SK-N-SH (cell line): Measurements from ENCODE around the gene MAML3. TPM values are rescaled to one million over a fixed set of nuclear protein-coding genes. Genes with fewer than 3 reads are reported as not detected.

Source experiments
- CTCF ChIA-PET: fragments of 300-600, 350-600 bp; formaldehyde crosslinking; extraction: SDS; loops from one replicate; lab custom pipeline; 2021; lab: Yijun Ruan, JAX
- POLR2A ChIA-PET: fragments of 350-600 bp; sonication (Branson Sonifier 250); formaldehyde crosslinking; extraction: SDS; loops from one replicate; lab custom pipeline; 2020; ENCODE audit warnings: antibody characterized with exemption, inconsistent platforms; lab: Yijun Ruan, JAX
- DNase-seq: peaks from one replicate; pipeline ENCODE4 v3.0.0; 2012
- H2AFZ ChIP-seq: fragments of 200-600 bp; sonication (generic); 2 replicates; pipeline ENCODE4 v1.8.1; 2016; ENCODE audit warnings: antibody characterized with exemption, mild to moderate bottlenecking, low read depth
- H3F3A ChIP-seq: fragments of 200-600 bp; sonication (generic); replicated peaks from 2 replicates; pipeline ENCODE3; 2016; ENCODE audit warnings: antibody characterized with exemption, mild to moderate bottlenecking; ENCODE audit not compliant: insufficient read depth
- H3K27ac ChIP-seq, 2 experiments: fragments of 200-500 bp in 1 of 2; fragments of 200-600 bp in 1 of 2; sonication (Bioruptor generic) in 1 of 2; sonication (generic), shearing (Covaris generic) in 1 of 2; 2 replicates each; pipeline versions ENCODE4 v1.5.1 to v1.6.1; 2014 to 2016; ENCODE audit warnings: low read depth in 2 of 2, inconsistent platforms in 1 of 2, low read length in 1 of 2, mild to moderate bottlenecking in 1 of 2, mixed read lengths in 1 of 2
- H3K27me3 ChIP-seq: fragments of 200-600 bp; sonication (generic), shearing (Covaris generic); 2 replicates; pipeline ENCODE4 v1.6.1; 2016; ENCODE audit warnings: mixed run types; ENCODE audit not compliant: insufficient read depth
- H3K36me3 ChIP-seq, 2 experiments: fragments of 200-500 bp in 1 of 2; fragments of 200-600 bp in 1 of 2; sonication (Bioruptor generic) in 1 of 2; sonication (generic) in 1 of 2; replicated peaks in 1 of 2; 2 replicates each; pipeline versions ENCODE3 to v1.5.1; 2014 to 2016; ENCODE audit warnings: low read length in 1 of 2, mild to moderate bottlenecking in 1 of 2; ENCODE audit not compliant: insufficient read depth in 2 of 2, control insufficient read depth in 1 of 2
- H3K4me1 ChIP-seq, 2 experiments: fragments of 200-500 bp in 1 of 2; fragments of 200-600 bp in 1 of 2; sonication (Bioruptor generic) in 1 of 2; sonication (generic), shearing (Covaris generic) in 1 of 2; 2 replicates each; pipeline versions ENCODE4 v1.5.1 to v1.6.1; 2014 to 2016; ENCODE audit warnings: low read depth in 1 of 2, low read length in 1 of 2, mixed run types in 1 of 2; ENCODE audit not compliant: insufficient read depth in 2 of 2, control insufficient read depth in 1 of 2
- H3K4me2 ChIP-seq: fragments of 200-600 bp; sonication (generic), shearing (Covaris generic); 2 replicates; pipeline ENCODE4 v1.6.1; 2017; ENCODE audit warnings: mixed run types
- H3K4me3 ChIP-seq, 2 experiments: fragments of 200-500 bp in 1 of 2; fragments of 200-600 bp in 1 of 2; sonication (Bioruptor generic) in 1 of 2; sonication (generic), shearing (Covaris generic) in 1 of 2; 2 replicates each; pipeline versions ENCODE4 v1.5.1 to v1.8.1; 2014 to 2016; ENCODE audit warnings: low read depth in 2 of 2, inconsistent platforms in 1 of 2, low read length in 1 of 2, mild to moderate bottlenecking in 1 of 2, mixed read lengths in 1 of 2, moderate library complexity in 1 of 2
- H3K79me2 ChIP-seq: fragments of 200-600 bp; sonication (generic); 2 replicates; pipeline ENCODE4 v1.8.1; 2017; ENCODE audit warnings: mild to moderate bottlenecking; ENCODE audit not compliant: insufficient read depth
- H3K9ac ChIP-seq: fragments of 200-600 bp; sonication (generic); 2 replicates; pipeline ENCODE4 v1.6.1; 2017; ENCODE audit warnings: mixed run types
- H3K9me2 ChIP-seq: fragments of 200-600 bp; sonication (generic); 2 replicates; pipeline ENCODE4 v1.6.1; 2017; ENCODE audit warnings: mixed run types
- H3K9me3 ChIP-seq: fragments of 200-600 bp; sonication (generic); 2 replicates; pipeline ENCODE4 v1.6.1; 2017; ENCODE audit warnings: mixed run types, mild to moderate bottlenecking, moderate library complexity
- H4K20me1 ChIP-seq: fragments of 200-600 bp; sonication (generic); 2 replicates; pipeline ENCODE4 v1.6.1; 2017; ENCODE audit warnings: mild to moderate bottlenecking, mixed run types; ENCODE audit not compliant: insufficient read depth
- CHD2 ChIP-seq: fragments of 150-350 bp; IDR thresholded peaks from 2 replicates; pipeline ENCODE4 v1.6.1; 2018; ENCODE audit warnings: low read length; ENCODE audit not compliant: partially characterized antibody
- ELF1 ChIP-seq: IDR thresholded peaks from 2 replicates; pipeline ENCODE4 v1.4.0; 2012
- FOSL2 ChIP-seq: IDR thresholded peaks from 2 replicates; pipeline ENCODE4 v1.4.0; 2012; ENCODE audit warnings: low read depth, mild to moderate bottlenecking, moderate library complexity, borderline replicate concordance
- GATA2 ChIP-seq: sonication (generic); formaldehyde crosslinking; IDR thresholded peaks from 2 replicates; pipeline ENCODE4 v1.5.0; 2020; ENCODE audit warnings: mild to moderate bottlenecking, missing genetic modification reagents
- MAX ChIP-seq: IDR thresholded peaks from 2 replicates; pipeline ENCODE4 v1.4.0; 2012; ENCODE audit warnings: low read depth
- MEF2A ChIP-seq: IDR thresholded peaks from 2 replicates; pipeline ENCODE4 v1.4.0; 2012; ENCODE audit warnings: low read depth, borderline replicate concordance
- NFIC ChIP-seq: IDR thresholded peaks from 2 replicates; pipeline ENCODE4 v1.4.0; 2012; ENCODE audit warnings: borderline replicate concordance
- NRF1 ChIP-seq: IDR thresholded peaks from 2 replicates; pipeline ENCODE4 v1.6.1; 2012; ENCODE audit warnings: low read depth, mild to moderate bottlenecking, low read length
- RCOR1 ChIP-seq: fragments of 150-350 bp; IDR thresholded peaks from 2 replicates; pipeline ENCODE4 v1.6.1; 2017; ENCODE audit warnings: antibody characterized with exemption, low read length
- RFX5 ChIP-seq: IDR thresholded peaks from 2 replicates; pipeline ENCODE4 v1.6.1; 2012; ENCODE audit warnings: mild to moderate bottlenecking, improper control_type of control experiment, low read length
- RXRA ChIP-seq: IDR thresholded peaks from 2 replicates; pipeline ENCODE4 v1.4.0; 2012; ENCODE audit warnings: low read depth, mild to moderate bottlenecking, borderline replicate concordance
- SIN3A ChIP-seq: IDR thresholded peaks from 2 replicates; pipeline ENCODE4 v1.6.1; 2012; ENCODE audit warnings: low read depth, mild to moderate bottlenecking, low read length, moderate library complexity, borderline replicate concordance
- TCF12 ChIP-seq: IDR thresholded peaks from 2 replicates; pipeline ENCODE4 v1.4.0; 2012
- USF1 ChIP-seq: IDR thresholded peaks from 2 replicates; pipeline ENCODE4 v1.4.0; 2012; ENCODE audit warnings: low read depth, borderline replicate concordance
- USF2 ChIP-seq: fragments of 150-350 bp; IDR thresholded peaks from 2 replicates; pipeline ENCODE4 v1.6.1; 2017; ENCODE audit warnings: antibody characterized with exemption, low read length, low read depth, borderline replicate concordance
- YY1 ChIP-seq: IDR thresholded peaks from 2 replicates; pipeline ENCODE4 v1.4.0; 2012; ENCODE audit warnings: low read depth, mild to moderate bottlenecking
- ZBTB33 ChIP-seq: IDR thresholded peaks from 2 replicates; pipeline ENCODE4 v1.4.0; 2012; ENCODE audit warnings: low read depth, borderline replicate concordance
- WGBS: methylation state at CpG from one replicate; pipeline ENCODE4 v1.1.6; 2017; ENCODE audit warnings: low lambda C conversion rate; 5-methylcytosine and 5-hydroxymethylcytosine counted together
- polyA plus RNA-seq, 3 experiments: library from polyadenylated mRNA; depleted of rRNA; stranded (reverse); fragments of >200 nt; gene quantifications; 2 replicates each; pipeline ENCODE4 v1.2.3, GENCODE V29; 2012

The MAML3 gene
- polyA plus RNA-seq, 1 of the 3 experiments (the other 2 are of a cell fraction): 5.3 TPM

- ChIA-PET POLR2A (no interaction called here), CTCF (interaction anchor here (0.8 kb wide), 1 partner anchor 88 kb away, joined by 3 read pairs; no protein-coding TSS in a partner anchor)
- Histone ChIP-seq H3K79me2 (no peaks in the 10 kb centered on the region), H3K9ac (no peak overlapping the region), H3K36me3 (no peaks in the 10 kb centered on the region), H3K27ac (no peak overlapping the region), H2AFZ (no peak overlapping the region), H3K4me3 (no peak overlapping the region), H3K9me3 (no peaks in the 10 kb centered on the region), H3K9me2 (no peaks in the 10 kb centered on the region), H3K4me2 (no peak overlapping the region), H4K20me1 (no peaks in the 10 kb centered on the region), H3K27me3 (no peaks in the 10 kb centered on the region), H3F3A (no peaks in the 10 kb centered on the region), H3K4me1 (peaks cover 0 to 29% of the 10 kb centered on the region in 2 experiments; a peak in 2 of 4 replicates)
- no peak for DNase-seq
- TF ChIP-seq FOSL2 (no peak), SIN3A (no peak), CHD2 (no peak), GATA2 (CRISPR knock-in tag) (no peak), NFIC (no peak), ELF1 (no peak), RCOR1 (no peak), RFX5 (no peak), ZBTB33 (no peak), YY1 (no peak), NRF1 (no peak), USF2 (no peak), TCF12 (no peak), MEF2A (no peak), RXRA (no peak), MAX (no peak), USF1 (no peak)
- 89% methylated on average over 3 of the region's 3 CpGs for WGBS
Measured at GRCh38 chr4:139863531-139863930, 290.5 kb downstream of the MAML3 start.
